GM19025 (cell line): ENCODE results near the gene SESN3.
"Not testable (repeated sequence)": the region's sequence is repeated elsewhere in the genome, so short reads cannot be mapped to it uniquely, and the experiment has no call there.

Experiments
- ATAC-seq: cut with Tn5 transposase; IDR thresholded peaks from one replicate; pipeline ENCODE4 v1.9.1; 2021; ENCODE audit warnings: mild to moderate bottlenecking, low read depth, moderate library complexity; ENCODE audit not compliant: unreplicated experiment

The SESN3 gene

GRCh38 chr11:95231127-95231880, at the start of gene SESN3:
TSS of gene SESN3 (minus strand) at chr11:95231202. CDS start at chr11:95230860, 342 bp downstream.
- peak; percentile 96 for ATAC-seq

GRCh38 chr11:95279921-95280868, 49.2 kb upstream of the SESN3 start:
- no peak for ATAC-seq

- ATAC-seq = no peak
Measured at GRCh38 chr11:95277868-95278267, 46.9 kb upstream of the SESN3 start.

GRCh38 chr11:95276139-95276538, 45.1 kb upstream of the SESN3 start:
- ATAC-seq = no peak

GRCh38 chr11:95273618-95274017, 42.6 kb upstream of the SESN3 start:
- ATAC-seq = not testable (repeated sequence)

GRCh38 chr11:95269036-95269819, 38.2 kb upstream of the SESN3 start:
- no peak for ATAC-seq

- ATAC-seq = no peak
Measured at GRCh38 chr11:95268391-95268790, 37.4 kb upstream of the SESN3 start.

- ATAC-seq = no peak
Measured at GRCh38 chr11:95267601-95268213, 36.7 kb upstream of the SESN3 start.

- no peak for ATAC-seq
Measured at GRCh38 chr11:95266751-95267374, 35.9 kb upstream of the SESN3 start.

GRCh38 chr11:95264881-95265280, 33.9 kb upstream of the SESN3 start:
- no peak for ATAC-seq

- no peak for ATAC-seq
Measured at GRCh38 chr11:95262994-95263765, 32.2 kb upstream of the SESN3 start.

GRCh38 chr11:95257456-95257971, 26.5 kb upstream of the SESN3 start:
- no peak for ATAC-seq

GRCh38 chr11:95256321-95256779, 25.3 kb upstream of the SESN3 start:
- no peak for ATAC-seq

GRCh38 chr11:95255251-95256145, 24.5 kb upstream of the SESN3 start:
- no peak for ATAC-seq

GRCh38 chr11:95254716-95255115, 23.7 kb upstream of the SESN3 start:
- peak; percentile 3 for ATAC-seq

GRCh38 chr11:95254131-95254704, 23.2 kb upstream of the SESN3 start:
- peak; percentile 99 for ATAC-seq

GRCh38 chr11:95253141-95253540, 22.1 kb upstream of the SESN3 start:
- no peak for ATAC-seq
